PC-3 (cell line): ENCODE measurements around the gene MYO5B. TPM values are rescaled to one million over a fixed set of nuclear protein-coding genes. Genes with fewer than 3 reads are reported as not detected.

Source experiments
- ATAC-seq: fragments of 200-7000 bp; cut with Tn5 transposase; 2 replicates; pipeline ENCODE4 v1.9.1; 2020; ENCODE audit warnings: mild to moderate bottlenecking, moderate library complexity
- BruUV-seq: library from RNA; stranded (reverse); fragments of 400-500 nt; replicated peaks from 2 replicates; lab custom pipeline; 2021; lab: Mats Ljungman, UMichigan
- CTCF ChIA-PET: fragments of 300-600 bp; sonication (Branson Sonifier 250); formaldehyde crosslinking; loops from one replicate; lab custom pipeline; 2022; ENCODE audit warnings: antibody characterized with exemption; lab: Charles Lee
- POLR2A ChIA-PET: fragments of 300-600 bp; sonication (Branson Sonifier 250); formaldehyde crosslinking; loops from one replicate; lab custom pipeline; 2022; ENCODE audit warnings: antibody characterized with exemption; ENCODE audit not compliant: unreplicated experiment; lab: Charles Lee
- DNase-seq: peaks from one replicate; pipeline ENCODE4 v3.0.0-alpha.2; 2015
- H2AFZ ChIP-seq: fragments of 300-600 bp; sonication (generic); 2 replicates; pipeline ENCODE4 v1.6.0; 2016; ENCODE audit warnings: antibody characterized with exemption, low read length
- H3F3A ChIP-seq: fragments of 300-600 bp; sonication (generic); one replicate; pipeline ENCODE4 v1.6.0; 2017; ENCODE audit warnings: antibody characterized with exemption, low read length, control low read depth, mild to moderate bottlenecking; ENCODE audit not compliant: unreplicated experiment
- H3K27ac ChIP-seq: fragments of 300-600 bp; sonication (generic); 2 replicates; pipeline ENCODE4 v1.5.1; 2016; ENCODE audit warnings: mild to moderate bottlenecking, low read length
- H3K27me3 ChIP-seq: fragments of 300-600 bp; sonication (generic); 2 replicates; pipeline ENCODE4 v1.6.1; 2016; ENCODE audit warnings: low read length, mixed read lengths
- H3K36me3 ChIP-seq: fragments of 300-600 bp; sonication (generic); 2 replicates; pipeline ENCODE4 v1.6.1; 2016; ENCODE audit warnings: low read depth, mixed run types, low read length, mixed read lengths
- H3K4me1 ChIP-seq: fragments of 300-600 bp; sonication (generic); 2 replicates; pipeline ENCODE4 v1.5.1; 2016; ENCODE audit warnings: low read length; ENCODE audit not compliant: insufficient read depth
- H3K4me2 ChIP-seq: fragments of 300-600 bp; sonication (generic); 2 replicates; pipeline ENCODE4 v1.6.0; 2016; ENCODE audit warnings: low read length
- H3K4me3 ChIP-seq: fragments of 300-600 bp; sonication (generic); 2 replicates; pipeline ENCODE4 v1.5.1; 2016; ENCODE audit warnings: mild to moderate bottlenecking, low read length, mixed read lengths
- H3K79me2 ChIP-seq: fragments of 300-600 bp; sonication (generic); 2 replicates; pipeline ENCODE4 v1.6.1; 2017; ENCODE audit warnings: low read length, mixed read lengths
- H3K9ac ChIP-seq: fragments of 300-600 bp; sonication (generic); 2 replicates; pipeline ENCODE4 v1.6.0; 2016; ENCODE audit warnings: mild to moderate bottlenecking, low read length
- H3K9me2 ChIP-seq: fragments of 300-600 bp; sonication (generic); replicated peaks from 2 replicates; pipeline ENCODE4 v1.6.1; 2016; ENCODE audit warnings: mixed run types, low read length, mixed read lengths
- H3K9me3 ChIP-seq: fragments of 300-600 bp; sonication (generic); 2 replicates; pipeline ENCODE4 v1.6.1; 2016; ENCODE audit warnings: low read length, mixed read lengths
- H4K20me1 ChIP-seq: fragments of 300-600 bp; sonication (generic); 2 replicates; pipeline ENCODE4 v1.6.1; 2016; ENCODE audit warnings: low read length, mixed read lengths
- CTCF ChIP-seq: fragments of 300-600 bp; sonication (generic); conservative IDR thresholded peaks from 2 replicates; pipeline ENCODE4 v1.5.1; 2017; ENCODE audit warnings: antibody characterized with exemption, low read depth, mild to moderate bottlenecking, low read length
- EZH2 ChIP-seq: fragments of 300-600 bp; sonication (generic); IDR thresholded peaks from one replicate; pipeline ENCODE4 v1.6.1; 2017; ENCODE audit warnings: antibody characterized with exemption, mild to moderate bottlenecking, low read length; ENCODE audit not compliant: unreplicated experiment
- EZH2phosphoT487 ChIP-seq: fragments of 300-600 bp; sonication (generic); IDR thresholded peaks from 2 replicates; pipeline ENCODE4 v1.6.1; 2018; ENCODE audit warnings: mild to moderate bottlenecking, antibody characterized with exemption, low read length, borderline replicate concordance
- intact Hi-C: fragments of 100-400 bp; cut with micrococcal nuclease; formaldehyde crosslinking; loops from 2 replicates; pipeline ENCODE4 v1.9.0; 2023
- total RNA-seq: library from RNA; depleted of rRNA; stranded (reverse); fragments of >200 nt; gene quantifications from 2 replicates; pipeline ENCODE4 v1.2.3, GENCODE V29; 2014

MYO5B gene
- total RNA-seq, 1 experiment from 2014 or later, result 10.7 TPM

GRCh38 chr18:50042611-50043010 lies 152.3 kb downstream of the MYO5B start:
- Histone ChIP-seq H3K4me1 (no peaks in the 10 kb centered on the region), H3K79me2 (no peaks in the 10 kb centered on the region), H2AFZ (no peak overlapping the region), H3K27ac (no peak overlapping the region), H3F3A (no peaks in the 10 kb centered on the region), H3K4me2 (no peak overlapping the region), H3K27me3 (no peaks in the 10 kb centered on the region), H3K9ac (no peak overlapping the region), H3K9me3 (no peaks in the 10 kb centered on the region), H3K36me3 (no peaks in the 10 kb centered on the region), H4K20me1 (no peaks in the 10 kb centered on the region), H3K4me3 (no peak overlapping the region), H3K9me2 (no peaks in the 10 kb centered on the region)
- no TSS peak for BruUV-seq
- intact Hi-C loops, result no loop called here
- no peak for TF ChIP-seq EZH2phosphoT487
- TF ChIP-seq EZH2, result no peak
- TF ChIP-seq CTCF, result no peak
- ATAC-seq, result no peak
- no peak for DNase-seq
- ChIA-PET CTCF (no interaction called here), POLR2A (no interaction called here)

DNA sequence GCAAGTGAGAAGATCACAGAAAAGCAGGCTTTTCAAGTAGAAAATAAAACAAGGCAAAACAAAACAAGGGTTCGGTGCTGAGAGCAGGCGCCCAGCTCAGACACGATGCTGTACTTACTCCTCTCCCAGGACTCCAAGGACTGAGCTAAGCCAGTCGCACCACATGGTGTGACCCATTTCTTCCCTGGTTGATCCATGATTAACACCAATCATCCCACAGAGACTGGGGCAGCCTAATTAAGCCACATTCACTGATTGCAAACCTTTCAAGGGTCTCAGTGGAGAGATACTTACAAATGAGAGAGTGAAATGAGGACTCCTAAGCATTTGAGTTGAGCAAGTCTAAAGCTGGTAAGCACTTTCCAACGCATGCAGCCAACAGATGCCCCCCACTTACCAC lies 155.2 kb downstream of the MYO5B start:
- Histone ChIP-seq H3F3A (no peaks in the 10 kb centered on the region), H2AFZ (no peak overlapping the region), H3K27ac (no peak overlapping the region), H3K27me3 (no peaks in the 10 kb centered on the region), H3K4me1 (no peaks in the 10 kb centered on the region), H3K4me3 (no peak overlapping the region), H3K36me3 (no peaks in the 10 kb centered on the region), H3K9ac (no peak overlapping the region), H4K20me1 (no peaks in the 10 kb centered on the region), H3K79me2 (no peaks in the 10 kb centered on the region), H3K4me2 (no peak overlapping the region), H3K9me2 (no peaks in the 10 kb centered on the region), H3K9me3 (no peaks in the 10 kb centered on the region)
- ChIA-PET CTCF (no interaction called here), POLR2A (no interaction called here)
- TF ChIP-seq EZH2phosphoT487, result no peak
- DNase-seq (no peak), ATAC-seq (no peak)
- BruUV-seq, result no TSS peak
- intact Hi-C loops, result no loop called here

GRCh38 chr18:50038448-50038847 lies 156.5 kb downstream of the MYO5B start:
- Histone ChIP-seq H3K36me3 (no peaks in the 10 kb centered on the region), H3K9me2 (no peaks in the 10 kb centered on the region), H2AFZ (no peak overlapping the region), H3K4me3 (no peak overlapping the region), H3K4me2 (no peak overlapping the region), H3K9me3 (no peaks in the 10 kb centered on the region), H3K9ac (no peak overlapping the region), H4K20me1 (no peaks in the 10 kb centered on the region), H3K4me1 (no peaks in the 10 kb centered on the region), H3K27me3 (no peaks in the 10 kb centered on the region), H3K79me2 (no peaks in the 10 kb centered on the region), H3F3A (no peaks in the 10 kb centered on the region), H3K27ac (no peak overlapping the region)
- BruUV-seq, result no TSS peak
- ChIA-PET POLR2A (no interaction called here), CTCF (no interaction called here)
- ATAC-seq (peak; percentile 29; the same call in 1 of the 2 replicates), DNase-seq (peak; percentile 3)
- intact Hi-C loops, result no loop called here
- TF ChIP-seq CTCF (no peak), EZH2phosphoT487 (no peak), EZH2 (no peak)
